DND-41 (cell line): Measurements from ENCODE around the gene DLG2.

Source experiments
- ATAC-seq: fragments of 200-7000 bp; cut with Tn5 transposase; 3 replicates; pipeline ENCODE4 v1.9.1; 2021; ENCODE audit warnings: low read depth; ENCODE audit not compliant: insufficient read depth
- DNase-seq: peaks from one replicate; pipeline ENCODE4 v3.0.0-alpha.2; 2020
- H2AFZ ChIP-seq: 2 replicates; pipeline ENCODE4 v1.6.0; 2012; ENCODE audit warnings: low read depth, low read length
- H3K27ac ChIP-seq: 2 replicates; pipeline ENCODE4 v1.5.1; 2012; ENCODE audit warnings: low read length, inconsistent platforms
- H3K27me3 ChIP-seq: fragments of 200-600 bp; sonication (generic); 2 replicates; pipeline ENCODE4 v1.6.0; 2012; ENCODE audit warnings: low read length, mild to moderate bottlenecking, inconsistent platforms; ENCODE audit not compliant: insufficient read depth, poor library complexity
- H3K36me3 ChIP-seq: 2 replicates; pipeline ENCODE4 v1.5.1; 2012; ENCODE audit warnings: low read length, inconsistent platforms; ENCODE audit not compliant: insufficient read depth
- H3K4me1 ChIP-seq: 2 replicates; pipeline ENCODE4 v1.5.1; 2012; ENCODE audit warnings: mild to moderate bottlenecking, low read length; ENCODE audit not compliant: insufficient read depth
- H3K4me2 ChIP-seq: 2 replicates; pipeline ENCODE4 v1.6.0; 2012; ENCODE audit warnings: mild to moderate bottlenecking, moderate library complexity, low read length, inconsistent platforms; ENCODE audit not compliant: insufficient read depth
- H3K4me3 ChIP-seq, 2 experiments: fragments of 200-600 bp in 1 of 2; shearing (Covaris generic) in 1 of 2; 2 replicates each; pipeline ENCODE4 v1.5.1; 2012 to 2016; ENCODE audit warnings: inconsistent platforms in 2 of 2, low read length in 2 of 2, mild to moderate bottlenecking in 2 of 2, low read depth in 1 of 2, moderate library complexity in 1 of 2
- H3K79me2 ChIP-seq: 2 replicates; pipeline ENCODE4 v1.6.0; 2012; ENCODE audit warnings: low read length, inconsistent platforms; ENCODE audit not compliant: insufficient read depth
- H3K9ac ChIP-seq: 2 replicates; pipeline ENCODE4 v1.6.0; 2012; ENCODE audit warnings: low read depth, mild to moderate bottlenecking, inconsistent platforms, low read length, moderate library complexity
- H3K9me3 ChIP-seq: 2 replicates; pipeline ENCODE4 v1.5.1; 2012; ENCODE audit warnings: low read length, moderate library complexity, mild to moderate bottlenecking, inconsistent platforms; ENCODE audit not compliant: insufficient read depth, severe bottlenecking
- H4K20me1 ChIP-seq: 2 replicates; pipeline ENCODE4 v1.6.0; 2012; ENCODE audit warnings: low read length; ENCODE audit not compliant: insufficient read depth
- EZH2 ChIP-seq: IDR thresholded peaks from 3 replicates; pipeline ENCODE4 v1.6.1; 2012; ENCODE audit warnings: borderline replicate concordance, low read depth, mild to moderate bottlenecking, moderate library complexity, low read length, inconsistent platforms; ENCODE audit not compliant: severe bottlenecking
- TF ChIP-seq, protein P1 (sequence below): IDR thresholded peaks from 2 replicates; pipeline ENCODE4 v1.5.1; 2012; ENCODE audit warnings: borderline replicate concordance, low read length, moderate library complexity, mild to moderate bottlenecking; ENCODE audit not compliant: poor library complexity, severe bottlenecking; ENCODE audit errors: extremely low read depth

The DLG2 gene

GRCh38 chr11:83441601-83442000 lies 2185.5 kb downstream of the DLG2 start:
- H2AFZ ChIP-seq = no peak overlapping the region
- H3K79me2 ChIP-seq = no peaks in the 10 kb centered on the region
- H3K9ac ChIP-seq = no peak overlapping the region
- TF ChIP-seq EZH2 = no peak
- TF ChIP-seq, protein P1, sequence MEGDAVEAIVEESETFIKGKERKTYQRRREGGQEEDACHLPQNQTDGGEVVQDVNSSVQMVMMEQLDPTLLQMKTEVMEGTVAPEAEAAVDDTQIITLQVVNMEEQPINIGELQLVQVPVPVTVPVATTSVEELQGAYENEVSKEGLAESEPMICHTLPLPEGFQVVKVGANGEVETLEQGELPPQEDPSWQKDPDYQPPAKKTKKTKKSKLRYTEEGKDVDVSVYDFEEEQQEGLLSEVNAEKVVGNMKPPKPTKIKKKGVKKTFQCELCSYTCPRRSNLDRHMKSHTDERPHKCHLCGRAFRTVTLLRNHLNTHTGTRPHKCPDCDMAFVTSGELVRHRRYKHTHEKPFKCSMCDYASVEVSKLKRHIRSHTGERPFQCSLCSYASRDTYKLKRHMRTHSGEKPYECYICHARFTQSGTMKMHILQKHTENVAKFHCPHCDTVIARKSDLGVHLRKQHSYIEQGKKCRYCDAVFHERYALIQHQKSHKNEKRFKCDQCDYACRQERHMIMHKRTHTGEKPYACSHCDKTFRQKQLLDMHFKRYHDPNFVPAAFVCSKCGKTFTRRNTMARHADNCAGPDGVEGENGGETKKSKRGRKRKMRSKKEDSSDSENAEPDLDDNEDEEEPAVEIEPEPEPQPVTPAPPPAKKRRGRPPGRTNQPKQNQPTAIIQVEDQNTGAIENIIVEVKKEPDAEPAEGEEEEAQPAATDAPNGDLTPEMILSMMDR = no peak
- no peaks in the 10 kb centered on the region for H3K9me3 ChIP-seq
- no peaks in the 10 kb centered on the region for H3K36me3 ChIP-seq
- H3K4me3 ChIP-seq = no peak overlapping the region
- H3K27me3 ChIP-seq = no peaks in the 10 kb centered on the region
- no peak overlapping the region for H3K27ac ChIP-seq
- no peak for DNase-seq
- H3K4me1 ChIP-seq = no peaks in the 10 kb centered on the region
- no peak for ATAC-seq
- no peaks in the 10 kb centered on the region for H4K20me1 ChIP-seq
- no peak overlapping the region for H3K4me2 ChIP-seq

GRCh38 chr11:83441171-83441570 lies 2186.0 kb downstream of the DLG2 start:
- Histone ChIP-seq H3K4me1 (no peaks in the 10 kb centered on the region), H3K4me2 (no peak overlapping the region)
- TF ChIP-seq, protein P1 = no peak
- no peak for TF ChIP-seq EZH2

DNA sequence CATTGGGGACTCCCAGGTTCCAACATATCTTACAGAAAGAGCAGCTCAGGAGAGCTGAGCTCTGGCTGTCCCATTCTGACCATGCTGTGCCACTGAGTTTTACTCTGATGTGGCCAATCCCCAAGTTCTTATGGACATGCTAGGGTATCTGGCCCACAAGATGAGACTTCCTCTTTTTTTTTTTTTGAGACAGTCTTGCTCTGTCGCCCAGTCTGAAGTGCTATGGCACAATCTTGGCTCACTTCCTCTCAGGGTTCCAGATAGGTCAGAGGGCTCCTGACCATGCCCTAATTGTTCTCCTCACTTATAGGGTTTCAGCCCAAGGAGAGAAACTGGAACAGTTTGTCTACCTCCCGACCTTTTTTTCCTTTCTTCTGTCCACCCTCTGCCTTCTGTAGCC lies 2188.7 kb downstream of the DLG2 start:
- TF ChIP-seq, protein P1 = no peak
- TF ChIP-seq EZH2 = no peak
- Histone ChIP-seq H2AFZ (no peak overlapping the region), H3K9ac (no peak overlapping the region), H3K36me3 (no peaks in the 10 kb centered on the region), H3K79me2 (no peaks in the 10 kb centered on the region), H3K4me1 (no peaks in the 10 kb centered on the region), H3K27me3 (no peaks in the 10 kb centered on the region), H3K9me3 (no peaks in the 10 kb centered on the region), H3K4me3 (no peak overlapping the region), H4K20me1 (no peaks in the 10 kb centered on the region), H3K27ac (no peak overlapping the region), H3K4me2 (no peak overlapping the region)
- ATAC-seq (no peak), DNase-seq (no peak)

More at GRCh38 chr11:83441171-83441570, 2186.0 kb downstream of the DLG2 start:
- Histone ChIP-seq H3K9me3 (no peaks in the 10 kb centered on the region), H3K36me3 (no peaks in the 10 kb centered on the region), H3K27me3 (no peaks in the 10 kb centered on the region), H3K79me2 (no peaks in the 10 kb centered on the region), H4K20me1 (no peaks in the 10 kb centered on the region), H3K4me3 (no peak overlapping the region), H3K27ac (no peak overlapping the region), H3K9ac (no peak overlapping the region), H2AFZ (no peak overlapping the region)
- ATAC-seq = no peak
- DNase-seq = no peak

DNA sequence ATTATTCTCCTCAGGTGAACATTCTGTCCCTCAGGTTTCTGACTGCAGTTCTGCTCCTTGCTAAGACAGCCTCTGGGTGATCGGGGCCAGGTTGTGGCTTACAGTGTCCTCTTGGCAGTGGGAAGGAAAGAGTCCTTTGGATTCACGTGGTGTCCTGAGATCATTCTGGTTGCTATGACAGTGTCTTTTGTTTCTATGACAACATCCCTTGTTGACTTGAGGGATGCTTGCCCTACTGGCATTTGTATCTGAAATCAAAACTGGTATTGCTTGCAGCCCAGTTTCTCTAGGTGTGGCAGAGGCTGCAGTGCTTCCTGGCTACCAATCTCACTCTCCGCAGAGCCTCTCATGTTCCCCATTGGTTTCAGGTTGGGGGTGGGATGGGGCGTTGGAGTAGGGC lies 2189.2 kb downstream of the DLG2 start:
- no peak overlapping the region for H3K4me2 ChIP-seq
- no peaks in the 10 kb centered on the region for H3K4me1 ChIP-seq
- TF ChIP-seq, protein P1 = no peak
- TF ChIP-seq EZH2 = no peak
- H3K9me3 ChIP-seq = no peaks in the 10 kb centered on the region
- no peaks in the 10 kb centered on the region for H3K27me3 ChIP-seq
- H3K36me3 ChIP-seq = no peaks in the 10 kb centered on the region
- H2AFZ ChIP-seq = no peak overlapping the region
- H3K79me2 ChIP-seq = no peaks in the 10 kb centered on the region
- no peak for DNase-seq
- H3K9ac ChIP-seq = no peak overlapping the region
- H3K4me3 ChIP-seq = no peak overlapping the region
- no peak overlapping the region for H3K27ac ChIP-seq
- ATAC-seq = no peak
- no peaks in the 10 kb centered on the region for H4K20me1 ChIP-seq
